GM23248 (cell line): Measurements from ENCODE around the gene ZMIZ1. TPM values are rescaled to one million over a fixed set of nuclear protein-coding genes. Genes with fewer than 3 reads are reported as not detected.

Source experiments
- DNase-seq: peaks from one replicate; pipeline ENCODE4 v3.0.0-alpha.2; 2015
- H2AFZ ChIP-seq: fragments of 200-600 bp; sonication (generic); 2 replicates; pipeline ENCODE4 v1.6.1; 2016; ENCODE audit warnings: antibody characterized with exemption
- H3F3A ChIP-seq: fragments of 200-600 bp; sonication (generic); 2 replicates; pipeline ENCODE4 v1.6.1; 2016; ENCODE audit warnings: mild to moderate bottlenecking, antibody characterized with exemption, mixed run types; ENCODE audit not compliant: insufficient read depth
- H3K27ac ChIP-seq: fragments of 200-600 bp; sonication (generic); 2 replicates; pipeline ENCODE4 v1.5.1; 2016; ENCODE audit warnings: mild to moderate bottlenecking
- H3K27me3 ChIP-seq: fragments of 200-600 bp; sonication (generic); replicated peaks from 2 replicates; pipeline ENCODE4 v1.6.1; 2016; ENCODE audit warnings: mild to moderate bottlenecking; ENCODE audit not compliant: insufficient read depth
- H3K36me3 ChIP-seq: fragments of 200-600 bp; sonication (generic); 2 replicates; pipeline ENCODE4 v1.6.1; 2016; ENCODE audit warnings: low read depth, mild to moderate bottlenecking
- H3K4me1 ChIP-seq: fragments of 200-600 bp; sonication (generic); 2 replicates; pipeline ENCODE4 v1.6.1; 2016; ENCODE audit warnings: mild to moderate bottlenecking; ENCODE audit not compliant: insufficient read depth
- H3K4me2 ChIP-seq: fragments of 200-600 bp; sonication (generic); one replicate; pipeline ENCODE4 v1.6.1; 2016; ENCODE audit warnings: mild to moderate bottlenecking; ENCODE audit not compliant: unreplicated experiment
- H3K4me3 ChIP-seq: fragments of 200-600 bp; sonication (generic); 2 replicates; pipeline ENCODE4 v1.5.1; 2016; ENCODE audit warnings: mild to moderate bottlenecking
- H3K79me2 ChIP-seq: fragments of 200-600 bp; sonication (generic); 2 replicates; pipeline ENCODE4 v1.6.1; 2016; ENCODE audit warnings: mild to moderate bottlenecking; ENCODE audit not compliant: insufficient read depth
- H3K9ac ChIP-seq: fragments of 200-600 bp; sonication (generic); 2 replicates; pipeline ENCODE4 v1.6.1; 2016; ENCODE audit warnings: mild to moderate bottlenecking
- H3K9me2 ChIP-seq: fragments of 200-600 bp; sonication (generic); 2 replicates; pipeline ENCODE4 v1.6.1; 2016; ENCODE audit warnings: mixed run types, mild to moderate bottlenecking, moderate library complexity; ENCODE audit not compliant: insufficient read depth
- H3K9me3 ChIP-seq: fragments of 200-600 bp; sonication (generic); one replicate; pipeline ENCODE4 v1.6.1; 2017; ENCODE audit warnings: low read depth
- H4K20me1 ChIP-seq: fragments of 200-600 bp; sonication (generic); 2 replicates; pipeline ENCODE4 v1.6.0; 2016; ENCODE audit not compliant: insufficient read depth
- EZH2 ChIP-seq: fragments of 200-600 bp; sonication (generic); IDR thresholded peaks from 2 replicates; pipeline ENCODE4 v1.6.1; 2018; ENCODE audit warnings: antibody characterized with exemption, mild to moderate bottlenecking; ENCODE audit not compliant: insufficient read depth, poor library complexity, severe bottlenecking
- EZH2phosphoT487 ChIP-seq: fragments of 200-600 bp; sonication (generic); IDR thresholded peaks from 2 replicates; pipeline ENCODE4 v1.6.1; 2018; ENCODE audit warnings: antibody characterized with exemption, moderate library complexity, mild to moderate bottlenecking, low read depth; ENCODE audit not compliant: insufficient read depth
- WGBS, 2 experiments: methylation state at CpG; one replicate each; pipeline ENCODE4 v1.1.6; 2015 to 2017; ENCODE audit warnings: low lambda C conversion rate in 2 of 2, low coverage in 1 of 2; ENCODE audit errors: missing lambda C conversion rate in 2 of 2; 5-methylcytosine and 5-hydroxymethylcytosine counted together
- in situ Hi-C: fragments of 300-500 bp; cut with MboI; formaldehyde crosslinking; loops from 2 replicates; pipeline ENCODE4 v1.15.0; 2020
- polyA plus RNA-seq: library from polyadenylated mRNA; unstranded; fragments of >200 nt; fragmentation: Nextera tagmentation; extraction: Ambion mirVana; gene quantifications from 2 replicates; pipeline ENCODE4 v1.2.1, GENCODE V29; 2016
- total RNA-seq: library from RNA; depleted of rRNA; stranded (reverse); fragments of >200 nt; shearing (Covaris generic); gene quantifications from 2 replicates; pipeline ENCODE4 v1.2.3, GENCODE V29; 2014

The ZMIZ1 gene
- total and polyA plus RNA-seq, 2 experiments from 2014 or later, result 21.9 to 28.4 TPM

DNA sequence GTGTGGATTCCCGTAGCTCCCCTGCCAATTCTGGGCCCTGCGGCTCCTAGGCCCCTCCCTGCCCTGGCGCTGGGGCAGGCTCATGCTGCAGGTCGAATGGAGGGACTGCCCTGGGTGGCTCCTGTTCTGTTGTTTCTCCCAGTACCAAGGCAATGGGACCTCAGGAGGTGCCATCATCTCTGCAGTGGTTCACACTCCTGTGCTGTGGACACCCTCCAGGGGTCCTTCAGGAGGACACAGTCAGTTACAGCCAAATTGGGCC, 138.3 kb downstream of the ZMIZ1 start:
- no peaks in the 10 kb centered on the region for H3K4me1 ChIP-seq
- in situ Hi-C loops, result no loop called here
- WGBS, 2 experiments, result 72 to 77% methylated on average over 4 of the region's 4 CpGs

DNA sequence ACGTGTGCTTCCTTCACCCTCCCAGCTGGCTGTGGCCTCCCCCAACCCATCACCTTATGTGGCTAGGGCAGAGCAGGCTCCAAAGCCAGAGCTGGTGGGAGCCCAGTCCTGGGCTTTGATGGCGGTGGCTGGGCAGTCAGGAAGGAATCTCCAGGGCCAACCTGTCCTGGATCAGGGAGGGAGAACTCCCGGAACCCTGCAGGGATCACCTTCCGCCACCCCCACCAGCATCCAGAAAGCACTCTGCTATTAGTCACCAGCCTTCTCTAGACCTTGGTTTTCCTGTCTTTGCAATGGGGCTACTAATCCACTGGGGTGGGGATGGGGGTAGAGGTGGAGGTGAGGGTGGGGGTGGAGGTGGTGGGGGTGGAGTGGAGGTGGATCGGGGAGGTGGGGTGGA, 139.0 kb downstream of the ZMIZ1 start:
- DNase-seq, result no peak
- in situ Hi-C loops, result no loop called here
- WGBS, 2 experiments, result 92 to 96% methylated on average over 4 to 5 of the region's 5 CpGs
- H3K9me3 ChIP-seq, result no peaks in the 10 kb centered on the region
- H3K27me3 ChIP-seq, result no peaks in the 10 kb centered on the region
- no peaks in the 10 kb centered on the region for H4K20me1 ChIP-seq
- H3K9ac ChIP-seq, result no peak overlapping the region
- no peak overlapping the region for H3K4me2 ChIP-seq
- no peak overlapping the region for H3K27ac ChIP-seq
- H3K4me3 ChIP-seq, result no peak overlapping the region
- H3K9me2 ChIP-seq, result no peaks in the 10 kb centered on the region
- H3K79me2 ChIP-seq, result peaks cover 32% of the 10 kb centered on the region; the same call in 1 of the 2 replicates
- no peaks in the 10 kb centered on the region for H3K4me1 ChIP-seq
- H3F3A ChIP-seq, result 0 out of 2 replicates have a peak, but pooled peaks cover 8% of the 10 kb centered on the region
- no peak overlapping the region for H2AFZ ChIP-seq
- peaks cover 23% of the 10 kb centered on the region; the same call in 1 of the 2 replicates for H3K36me3 ChIP-seq
- no peak for TF ChIP-seq EZH2
- no peak for TF ChIP-seq EZH2phosphoT487

More for the DNA sequence above, 138.3 kb downstream of the ZMIZ1 start:
- no peaks in the 10 kb centered on the region for H3K27me3 ChIP-seq
- TF ChIP-seq EZH2 (no peak), EZH2phosphoT487 (no peak)
- no peaks in the 10 kb centered on the region for H4K20me1 ChIP-seq
- 0 out of 2 replicates have a peak, but pooled peaks cover 8% of the 10 kb centered on the region for H3F3A ChIP-seq
- H3K27ac ChIP-seq, result no peak overlapping the region
- no peak for DNase-seq
- H2AFZ ChIP-seq, result no peak overlapping the region
- H3K9ac ChIP-seq, result no peak overlapping the region
- H3K4me2 ChIP-seq, result no peak overlapping the region
- H3K79me2 ChIP-seq, result peaks cover 38% of the 10 kb centered on the region; the same call in 1 of the 2 replicates
- H3K9me3 ChIP-seq, result no peaks in the 10 kb centered on the region
- no peak overlapping the region for H3K4me3 ChIP-seq
- H3K36me3 ChIP-seq, result peaks cover 30% of the 10 kb centered on the region; the same call in 1 of the 2 replicates
- H3K9me2 ChIP-seq, result no peaks in the 10 kb centered on the region

DNA sequence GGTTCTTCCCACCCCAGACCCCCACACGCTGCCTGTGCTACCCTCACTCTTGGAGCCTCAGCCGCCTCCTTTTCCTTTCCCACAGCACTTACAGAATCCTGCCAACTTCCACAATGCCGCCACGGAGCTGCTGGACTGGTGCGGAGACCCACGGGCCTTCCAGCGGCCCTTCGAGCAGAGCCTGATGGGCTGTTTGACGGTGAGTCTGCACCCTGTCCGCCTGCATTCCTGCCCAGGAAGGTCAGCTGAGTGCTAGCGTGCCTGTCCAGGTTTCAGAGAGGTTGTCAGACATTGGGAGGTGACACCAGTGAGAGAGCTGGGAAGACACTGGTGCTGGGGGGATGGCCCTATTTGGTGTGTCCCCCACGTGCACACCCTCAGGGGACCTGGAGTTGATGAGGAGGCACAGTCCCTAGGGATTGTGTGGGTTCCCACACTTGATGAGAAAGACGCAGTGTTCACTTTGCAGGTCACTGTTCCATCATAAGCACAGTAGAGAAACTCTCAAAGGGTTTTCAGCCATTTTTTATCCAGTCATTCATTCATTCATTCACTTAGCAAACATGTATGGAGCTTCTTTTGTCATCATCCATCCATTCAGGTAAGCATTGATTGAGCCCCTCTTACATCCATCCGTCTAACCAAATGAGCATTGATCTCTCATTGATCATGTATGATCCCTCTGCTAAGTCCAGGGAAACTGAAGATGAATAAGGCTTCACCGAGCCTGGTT, 139.7 kb downstream of the ZMIZ1 start:
- no peak overlapping the region for H2AFZ ChIP-seq
- in situ Hi-C loops, result no loop called here
- 90 to 94% methylated on average over 15 of the region's 15 CpGs for WGBS, 2 experiments
- H3K36me3 ChIP-seq, result peaks cover 18% of the 10 kb centered on the region; the same call in 1 of the 2 replicates
- no peak overlapping the region for H3K4me3 ChIP-seq
- H3K4me1 ChIP-seq, result no peaks in the 10 kb centered on the region
- no peaks in the 10 kb centered on the region for H4K20me1 ChIP-seq
- no peak for DNase-seq
- TF ChIP-seq EZH2 (no peak), EZH2phosphoT487 (no peak)
- H3K9ac ChIP-seq, result no peak overlapping the region
- no peak overlapping the region for H3K4me2 ChIP-seq
- no peaks in the 10 kb centered on the region for H3K9me2 ChIP-seq
- H3K79me2 ChIP-seq, result peaks cover 25% of the 10 kb centered on the region; the same call in 1 of the 2 replicates
- no peaks in the 10 kb centered on the region for H3K27me3 ChIP-seq
- H3K9me3 ChIP-seq, result no peaks in the 10 kb centered on the region
- H3K27ac ChIP-seq, result no peak overlapping the region
- 0 out of 2 replicates have a peak, but pooled peaks cover 8% of the 10 kb centered on the region for H3F3A ChIP-seq

DNA sequence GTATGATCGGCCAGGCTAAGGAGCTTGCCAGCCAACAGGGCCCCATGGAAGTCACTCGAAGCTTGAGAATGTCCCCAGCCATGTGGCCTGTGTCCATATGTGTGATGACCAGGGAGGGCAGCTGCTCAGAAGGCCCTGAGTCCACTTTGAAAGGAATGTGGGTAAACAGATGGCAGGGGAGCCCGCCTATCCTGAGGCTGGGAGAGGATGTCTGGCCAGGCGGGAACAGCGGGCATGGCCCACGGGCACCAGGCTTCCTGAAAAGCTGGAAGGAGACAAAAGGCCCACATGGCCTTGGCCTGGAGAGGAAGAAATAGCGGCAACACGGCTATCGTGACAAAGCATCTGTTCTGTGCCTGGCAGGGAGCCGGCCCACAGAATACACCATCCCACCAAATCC, 140.6 kb downstream of the ZMIZ1 start:
- Histone ChIP-seq H3F3A (0 out of 2 replicates have a peak, but pooled peaks cover 8% of the 10 kb centered on the region), H4K20me1 (no peaks in the 10 kb centered on the region), H3K4me2 (no peak overlapping the region), H3K27ac (no peak overlapping the region), H3K9ac (no peak overlapping the region), H3K9me2 (no peaks in the 10 kb centered on the region), H3K4me1 (no peaks in the 10 kb centered on the region), H3K9me3 (no peaks in the 10 kb centered on the region), H2AFZ (no peak overlapping the region), H3K79me2 (peaks cover 24% of the 10 kb centered on the region; the same call in 1 of the 2 replicates), H3K36me3 (peaks cover 22% of the 10 kb centered on the region), H3K27me3 (no peaks in the 10 kb centered on the region), H3K4me3 (no peak overlapping the region)
- in situ Hi-C loops, result no loop called here
- WGBS, 2 experiments, result 83 to 84% methylated on average over 10 of the region's 10 CpGs
- TF ChIP-seq EZH2phosphoT487, result no peak
- TF ChIP-seq EZH2, result no peak
- no peak for DNase-seq

DNA sequence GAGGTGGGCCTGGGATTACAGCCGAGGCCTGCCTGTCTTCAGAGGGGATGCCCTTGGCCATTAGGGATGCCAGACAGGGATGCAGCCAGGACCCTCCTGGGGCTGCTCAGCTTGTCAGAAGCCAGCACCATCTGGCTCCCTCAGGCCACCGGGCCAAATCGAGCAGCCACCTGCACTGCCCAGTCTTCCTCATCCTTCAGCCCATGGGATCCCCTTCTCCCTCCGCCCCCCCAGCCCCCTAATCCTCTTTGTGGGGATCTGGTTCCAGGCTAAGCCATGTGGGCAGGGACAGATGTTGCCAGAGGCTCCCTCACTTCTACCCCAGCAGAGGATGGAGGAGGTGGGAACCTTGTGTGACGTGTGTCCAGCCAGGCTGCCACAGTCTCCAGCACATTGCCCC, 141.1 kb downstream of the ZMIZ1 start:
- WGBS, 2 experiments, result 96 to 97% methylated on average over 5 of the region's 5 CpGs
- H3K27me3 ChIP-seq, result no peaks in the 10 kb centered on the region
- no peaks in the 10 kb centered on the region for H3K9me2 ChIP-seq
- no peaks in the 10 kb centered on the region for H3K9me3 ChIP-seq
- H3K79me2 ChIP-seq, result peaks cover 27% of the 10 kb centered on the region; the same call in 1 of the 2 replicates
- H3K4me1 ChIP-seq, result no peaks in the 10 kb centered on the region
- H3K4me3 ChIP-seq, result no peak overlapping the region
- H3K9ac ChIP-seq, result no peak overlapping the region
- H3K27ac ChIP-seq, result no peak overlapping the region
- DNase-seq, result no peak
- no peak for TF ChIP-seq EZH2
- TF ChIP-seq EZH2phosphoT487, result no peak
- no peak overlapping the region for H3K4me2 ChIP-seq
- H4K20me1 ChIP-seq, result no peaks in the 10 kb centered on the region
- H2AFZ ChIP-seq, result no peak overlapping the region
- peaks cover 22% of the 10 kb centered on the region for H3K36me3 ChIP-seq
- 0 out of 2 replicates have a peak, but pooled peaks cover 5% of the 10 kb centered on the region for H3F3A ChIP-seq
- in situ Hi-C loops, result no loop called here
